Activated T-helper 17 cell treated with anti-CD3 and anti-CD28 coated beads, Interleukin-2, amount 50 U/mL, for 72 hours (primary cell): ENCODE results near the gene TNFAIP3. TPM values are rescaled to one million over a fixed set of nuclear protein-coding genes. Genes with fewer than 3 reads are reported as not detected.

Source experiments
- ATAC-seq: fragments of 150-1000 bp; cut with Tn5 transposase; replicated peaks from 2 replicates; pipeline ENCODE4 v1.10.0; 2021; ENCODE audit warnings: mild to moderate bottlenecking, moderate library complexity
- H3K27ac Mint-ChIP-seq: one replicate; pipeline ENCODE4 v1.8.0; 2022; ENCODE audit warnings: mixed read lengths
- H3K27me3 Mint-ChIP-seq: one replicate; pipeline ENCODE4 v1.8.0; 2022; ENCODE audit warnings: mixed read lengths
- H3K36me3 Mint-ChIP-seq: one replicate; pipeline ENCODE4 v1.8.0; 2022; ENCODE audit warnings: low read depth, mild to moderate bottlenecking, mixed read lengths
- H3K4me1 Mint-ChIP-seq: one replicate; pipeline ENCODE4 v1.8.0; 2022; ENCODE audit warnings: mixed read lengths
- H3K4me3 Mint-ChIP-seq: one replicate; pipeline ENCODE4 v1.8.0; 2022; ENCODE audit warnings: mild to moderate bottlenecking, mixed read lengths
- H3K9me3 Mint-ChIP-seq: one replicate; pipeline ENCODE4 v1.8.0; 2022; ENCODE audit warnings: mixed read lengths
- total RNA-seq, 2 donors: library from RNA; stranded (reverse); gene quantifications; one replicate each; pipeline ENCODE4 v1.2.3, GENCODE V29; 2022

The TNFAIP3 gene
- total RNA-seq, 2 donors from 2014 or later = 254 to 663 TPM

GRCh38 chr6:137917551-137918325 lies 50.7 kb downstream of the TNFAIP3 start:
- no peaks in the 10 kb centered on the region for H3K36me3 Mint-ChIP-seq
- H3K27ac Mint-ChIP-seq = no peak overlapping the region
- no peak overlapping the region for H3K4me3 Mint-ChIP-seq
- H3K27me3 Mint-ChIP-seq = no peaks in the 10 kb centered on the region
- peaks cover 4% of the 10 kb centered on the region for H3K9me3 Mint-ChIP-seq
- ATAC-seq = no peak
- H3K4me1 Mint-ChIP-seq = no peaks in the 10 kb centered on the region

- ATAC-seq = no peak
- Mint-ChIP-seq H3K36me3 (no peaks in the 10 kb centered on the region), H3K4me1 (no peaks in the 10 kb centered on the region), H3K27me3 (no peaks in the 10 kb centered on the region), H3K27ac (peak overlapping the region; percentile 21), H3K9me3 (peaks cover 4% of the 10 kb centered on the region), H3K4me3 (no peak overlapping the region)
Measured at GRCh38 chr6:137919502-137919823, 52.4 kb downstream of the TNFAIP3 start.

DNA sequence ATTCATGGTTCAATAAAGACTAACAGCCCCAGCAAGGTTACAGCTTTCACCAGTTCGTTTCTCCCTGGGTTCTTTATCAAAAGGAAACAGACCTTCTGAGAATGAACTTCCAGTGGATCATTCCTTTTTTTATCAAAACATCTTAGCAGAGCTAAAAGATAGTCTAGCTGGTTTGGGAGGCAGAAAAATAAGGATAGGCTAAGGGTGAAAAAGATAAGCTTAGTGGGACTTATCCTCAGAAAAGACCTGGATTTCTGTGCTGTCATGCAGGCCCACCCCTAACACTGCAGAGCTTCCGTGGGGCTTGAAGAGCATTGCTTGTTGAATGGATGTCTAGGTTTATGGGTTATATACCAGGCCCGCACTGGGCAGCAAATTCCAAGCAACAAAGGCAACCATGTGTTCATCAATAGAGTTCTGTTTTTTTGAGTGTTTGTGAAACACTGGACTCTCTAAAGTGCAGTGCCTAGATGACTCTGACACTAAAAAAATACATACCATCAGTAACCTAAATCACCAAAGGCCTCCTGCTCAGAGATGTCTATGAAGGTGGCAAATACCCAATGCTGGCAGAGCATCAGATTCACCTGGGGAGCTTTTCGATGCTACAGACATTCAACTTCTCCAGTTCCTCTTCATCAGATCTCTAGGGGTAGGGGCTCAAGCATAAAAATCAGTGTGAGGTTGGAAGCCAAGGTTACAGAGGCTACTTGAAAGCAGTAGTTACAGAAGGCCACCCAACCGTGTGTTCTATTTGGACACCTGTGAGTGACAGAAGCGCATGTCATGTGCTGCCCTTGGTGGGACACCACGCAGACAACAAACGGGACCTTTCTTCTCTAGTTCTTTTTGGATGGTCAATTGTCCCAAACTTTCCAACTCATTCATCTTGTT lies 53.0 kb downstream of the TNFAIP3 start:
- Mint-ChIP-seq H3K27ac (no peak overlapping the region), H3K27me3 (no peaks in the 10 kb centered on the region), H3K9me3 (no peaks in the 10 kb centered on the region), H3K4me1 (no peaks in the 10 kb centered on the region), H3K36me3 (no peaks in the 10 kb centered on the region), H3K4me3 (no peak overlapping the region)
- no peak for ATAC-seq

GRCh38 chr6:137921823-137922222 lies 54.8 kb downstream of the TNFAIP3 start:
- Mint-ChIP-seq H3K4me1 (peaks cover 8% of the 10 kb centered on the region), H3K27me3 (no peaks in the 10 kb centered on the region), H3K4me3 (no peak overlapping the region), H3K9me3 (no peaks in the 10 kb centered on the region), H3K27ac (no peak overlapping the region), H3K36me3 (no peaks in the 10 kb centered on the region)
- ATAC-seq = no peak

DNA sequence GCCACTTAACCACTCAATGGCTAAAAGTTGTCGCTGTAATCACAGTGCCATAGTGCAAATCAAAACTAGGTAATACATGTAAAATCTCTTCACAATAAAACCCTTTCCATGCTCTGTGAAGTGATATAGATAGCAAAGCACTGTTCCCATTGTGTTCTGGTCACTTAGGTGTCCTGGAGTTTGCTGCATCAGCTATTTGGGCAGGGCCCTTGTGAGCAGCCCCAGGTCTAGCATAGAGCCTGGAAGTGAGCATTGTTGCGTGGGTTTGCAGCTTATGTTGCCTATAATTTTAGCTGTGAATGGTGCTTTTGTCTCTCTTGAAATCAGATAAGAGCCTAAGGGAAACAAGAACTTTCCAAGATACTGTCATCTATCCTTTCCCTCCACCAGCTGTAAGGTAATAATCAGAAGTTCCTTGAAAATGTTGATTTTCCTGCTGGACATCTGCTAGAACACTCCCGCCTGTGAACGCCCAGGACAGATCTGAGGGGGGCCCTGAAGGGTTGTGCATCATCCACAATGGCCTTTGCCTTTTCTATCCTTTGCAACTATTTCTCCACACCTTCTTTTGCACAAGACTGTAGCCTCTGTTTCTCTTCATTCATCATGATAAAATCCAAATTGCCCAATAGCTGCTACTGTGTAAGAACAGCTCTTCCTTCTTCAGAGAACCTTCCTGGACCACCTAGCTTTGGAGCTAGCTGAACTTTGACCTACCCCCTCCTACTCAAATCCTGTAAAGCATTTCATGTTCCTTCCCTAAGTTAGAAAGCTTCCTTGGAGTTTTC lies 57.0 kb downstream of the TNFAIP3 start:
- Mint-ChIP-seq H3K27ac (no peak overlapping the region), H3K4me1 (peaks cover 30% of the 10 kb centered on the region), H3K9me3 (no peaks in the 10 kb centered on the region), H3K36me3 (peaks cover 8% of the 10 kb centered on the region), H3K27me3 (no peaks in the 10 kb centered on the region), H3K4me3 (no peak overlapping the region)
- ATAC-seq = no peak

DNA sequence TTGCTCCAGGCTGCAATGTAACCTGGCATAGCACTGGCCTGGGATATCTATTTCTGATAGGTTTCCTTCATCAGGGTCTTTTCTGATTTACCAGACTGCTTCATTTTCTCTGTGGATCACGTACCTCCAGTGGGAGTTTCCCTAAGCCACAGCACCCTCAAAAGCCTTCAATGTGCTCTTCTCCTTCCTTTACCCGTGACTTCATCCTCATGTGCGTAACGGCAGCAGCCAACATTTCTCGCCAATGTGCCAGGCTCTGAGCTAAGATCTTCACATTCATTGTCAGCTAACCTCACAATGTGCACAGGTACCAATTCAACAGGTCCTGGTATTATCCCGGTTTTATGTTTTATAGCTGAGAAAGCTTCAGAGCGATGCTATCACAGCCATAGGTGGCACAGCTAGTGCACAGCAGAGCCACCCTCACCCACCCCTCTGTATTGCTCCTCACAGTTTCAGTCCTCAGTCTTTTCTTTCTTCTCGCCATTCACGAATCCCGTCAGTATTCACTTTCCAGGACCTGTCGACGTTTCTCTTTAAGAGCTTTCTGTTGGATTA lies 58.2 kb downstream of the TNFAIP3 start:
- no peak for ATAC-seq
- peak overlapping the region; percentile 46 for H3K27ac Mint-ChIP-seq
- no peak overlapping the region for H3K4me3 Mint-ChIP-seq
- H3K27me3 Mint-ChIP-seq = no peaks in the 10 kb centered on the region
- peaks cover 8% of the 10 kb centered on the region for H3K36me3 Mint-ChIP-seq
- H3K4me1 Mint-ChIP-seq = peaks cover 33% of the 10 kb centered on the region
- H3K9me3 Mint-ChIP-seq = no peaks in the 10 kb centered on the region

- no peak for ATAC-seq
- Mint-ChIP-seq H3K9me3 (no peaks in the 10 kb centered on the region), H3K27me3 (no peaks in the 10 kb centered on the region), H3K27ac (peak overlapping the region; percentile 46), H3K36me3 (peaks cover 8% of the 10 kb centered on the region), H3K4me1 (peaks cover 33% of the 10 kb centered on the region), H3K4me3 (peak overlapping the region; percentile 81)
Measured at GRCh38 chr6:137926207-137926731, 59.2 kb downstream of the TNFAIP3 start.

DNA sequence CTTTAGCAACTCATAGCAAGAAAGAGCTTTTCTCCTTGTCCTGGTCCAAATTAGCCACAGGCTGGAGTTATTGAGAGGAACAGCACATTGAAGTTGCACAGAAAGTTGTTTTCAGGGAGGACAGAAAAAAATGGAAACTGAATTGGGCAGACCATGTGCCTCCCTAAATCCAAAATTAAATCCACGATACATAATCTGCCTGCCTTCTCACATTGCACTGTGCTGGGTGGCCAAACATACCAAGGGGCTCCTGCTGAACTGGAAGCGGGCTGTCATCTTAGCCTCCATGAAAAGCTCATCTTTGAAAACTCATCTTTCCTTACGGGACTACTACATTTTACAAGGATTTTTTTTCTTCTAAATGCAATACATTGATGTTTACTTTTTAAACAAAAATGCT lies 59.9 kb downstream of the TNFAIP3 start:
- H3K36me3 Mint-ChIP-seq = peaks cover 8% of the 10 kb centered on the region
- peak overlapping the region; percentile 85 for H3K27ac Mint-ChIP-seq
- H3K4me3 Mint-ChIP-seq = peak overlapping the region; percentile 81
- no peaks in the 10 kb centered on the region for H3K27me3 Mint-ChIP-seq
- no peak for ATAC-seq
- H3K9me3 Mint-ChIP-seq = no peaks in the 10 kb centered on the region
- H3K4me1 Mint-ChIP-seq = peaks cover 38% of the 10 kb centered on the region

- Mint-ChIP-seq H3K36me3 (peaks cover 8% of the 10 kb centered on the region), H3K9me3 (no peaks in the 10 kb centered on the region), H3K4me1 (peaks cover 40% of the 10 kb centered on the region), H3K4me3 (peak overlapping the region; percentile 81), H3K27me3 (no peaks in the 10 kb centered on the region), H3K27ac (peak overlapping the region; percentile 85)
- ATAC-seq = peak; percentile 99
Measured at GRCh38 chr6:137927777-137928218, 60.7 kb downstream of the TNFAIP3 start.

- H3K9me3 Mint-ChIP-seq = no peaks in the 10 kb centered on the region
- H3K4me3 Mint-ChIP-seq = peak overlapping the region; percentile 81
- ATAC-seq = peak; percentile 44
- peaks cover 41% of the 10 kb centered on the region for H3K4me1 Mint-ChIP-seq
- H3K27me3 Mint-ChIP-seq = no peaks in the 10 kb centered on the region
- H3K27ac Mint-ChIP-seq = peak overlapping the region; percentile 85
- peaks cover 8% of the 10 kb centered on the region for H3K36me3 Mint-ChIP-seq
Measured at GRCh38 chr6:137928286-137928685, 61.2 kb downstream of the TNFAIP3 start.

- H3K9me3 Mint-ChIP-seq = no peaks in the 10 kb centered on the region
- H3K4me3 Mint-ChIP-seq = no peak overlapping the region
- H3K36me3 Mint-ChIP-seq = peaks cover 8% of the 10 kb centered on the region
- H3K27ac Mint-ChIP-seq = no peak overlapping the region
- H3K27me3 Mint-ChIP-seq = no peaks in the 10 kb centered on the region
- ATAC-seq = no peak
- H3K4me1 Mint-ChIP-seq = peaks cover 39% of the 10 kb centered on the region
Measured at GRCh38 chr6:137931849-137932465, 64.9 kb downstream of the TNFAIP3 start.
